Fibroblast of lung (primary cell): ENCODE measurements around the gene HTR1B. TPM values are rescaled to one million over a fixed set of nuclear protein-coding genes. Genes with fewer than 3 reads are reported as not detected.

Experiments used
- DNase-seq, 2 donors: peaks; one replicate each; pipeline versions ENCODE4 v3.0.0 to v3.0.0-alpha.2; 2010; ENCODE audit warnings: low read depth in 2 of 2
- H2AFZ ChIP-seq: 2 replicates; pipeline ENCODE4 v1.5.1; 2012; ENCODE audit warnings: low read length, control low read depth, inconsistent platforms
- H3K27ac ChIP-seq: 2 replicates; pipeline ENCODE4 v1.5.1; 2011; ENCODE audit warnings: low read length, control low read depth; ENCODE audit not compliant: insufficient read depth
- H3K27me3 ChIP-seq: 2 replicates; pipeline ENCODE4 v1.5.1; 2011; ENCODE audit warnings: mild to moderate bottlenecking, low read length; ENCODE audit not compliant: control insufficient read depth, insufficient read depth
- H3K36me3 ChIP-seq: 2 replicates; pipeline ENCODE4 v1.5.1; 2011; ENCODE audit warnings: low read length; ENCODE audit not compliant: control insufficient read depth, insufficient read depth
- H3K4me1 ChIP-seq: 2 replicates; pipeline ENCODE4 v1.5.1; 2011; ENCODE audit warnings: low read length; ENCODE audit not compliant: control insufficient read depth, insufficient read depth; ENCODE audit errors: extremely low read depth
- H3K4me2 ChIP-seq: 2 replicates; pipeline ENCODE4 v1.5.1; 2011; ENCODE audit warnings: low read length, control low read depth; ENCODE audit not compliant: insufficient read depth; ENCODE audit errors: extremely low read depth
- H3K4me3 ChIP-seq, 4 experiments: fragments of 200-600 bp in 1 of 4; sonication (generic) in 1 of 4; replicated peaks in 1 of 4; 2 replicates each; pipeline ENCODE4 v1.5.1; 2011 to 2016; ENCODE audit warnings: low read length in 4 of 4, low read depth in 3 of 4, mild to moderate bottlenecking in 3 of 4, control low read depth in 2 of 4, inconsistent platforms in 1 of 4, mixed read lengths in 1 of 4; ENCODE audit not compliant: insufficient read depth in 1 of 4; ENCODE audit errors: control extremely low read depth in 1 of 4
- H3K79me2 ChIP-seq: 2 replicates; pipeline ENCODE4 v1.5.1; 2012; ENCODE audit warnings: mild to moderate bottlenecking, low read length, inconsistent platforms; ENCODE audit not compliant: control insufficient read depth, insufficient read depth
- H3K9ac ChIP-seq: 2 replicates; pipeline ENCODE4 v1.5.1; 2011; ENCODE audit warnings: mild to moderate bottlenecking, low read length, control low read depth; ENCODE audit not compliant: insufficient read depth
- H3K9me3 ChIP-seq: 2 replicates; pipeline ENCODE4 v1.5.1; 2012; ENCODE audit warnings: low read depth, low read length; ENCODE audit not compliant: control insufficient read depth, insufficient read depth
- H4K20me1 ChIP-seq: 2 replicates; pipeline ENCODE4 v1.5.1; 2011; ENCODE audit warnings: low read length; ENCODE audit not compliant: control insufficient read depth, insufficient read depth; ENCODE audit errors: extremely low read depth
- EZH2 ChIP-seq: IDR thresholded peaks from 2 replicates; pipeline ENCODE4 v1.5.1; 2012; ENCODE audit warnings: low read length, control low read depth, mild to moderate bottlenecking; ENCODE audit errors: missing control alignments
- polyA plus RNA-seq, 2 donors: library from polyadenylated mRNA; depleted of rRNA in 1 of 2; stranded (reverse) in 1 of 2; unstranded in 1 of 2; fragments of >200 nt; gene quantifications; 2 replicates each; pipeline ENCODE4 v1.2.1, GENCODE V29; 2011 to 2012; ENCODE audit warnings: missing spikeins in 1 of 2
- total RNA-seq: library from RNA; depleted of rRNA; stranded (reverse); fragments of >200 nt; gene quantifications from 2 replicates; pipeline ENCODE4 v1.2.1, GENCODE V29; 2014
- TF ChIP-seq, protein P1 (sequence below), 2 donors: IDR thresholded peaks in 1 of 2; conservative IDR thresholded peaks in 1 of 2; 1 replicate in 1 of 2; 2 replicates in 1 of 2; pipeline ENCODE4 v1.5.1; 2011 to 2012; ENCODE audit warnings: low read length in 2 of 2, control low read depth in 1 of 2, inconsistent platforms in 1 of 2, low read depth in 1 of 2, mild to moderate bottlenecking in 1 of 2

HTR1B gene
- total and polyA plus RNA-seq, 2 donors (not counting 1 experiment from before 2014, with no cell fraction given): 0.17 to 1.5 TPM

DNA sequence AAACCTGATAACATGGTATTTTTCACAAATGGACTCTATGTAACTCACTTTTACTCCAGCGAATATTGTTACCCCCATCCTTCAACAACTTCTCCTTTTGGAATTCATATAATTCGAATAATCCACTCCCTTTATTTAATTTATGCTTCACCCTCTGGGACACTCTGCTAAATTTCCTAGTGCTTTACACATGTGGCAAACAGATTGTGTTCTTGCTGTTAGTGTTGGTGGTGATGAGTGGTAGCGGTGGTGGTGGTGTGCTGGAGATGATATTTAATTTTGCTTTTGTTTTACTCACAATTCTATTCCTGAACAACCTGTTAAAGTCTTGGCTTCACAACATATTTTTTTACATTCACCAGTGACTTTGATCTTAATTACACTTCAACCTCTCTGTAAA is 32.8 kb downstream of the HTR1B start:
- H4K20me1 ChIP-seq: no peaks in the 10 kb centered on the region
- H3K27ac ChIP-seq: no peak overlapping the region
- no peaks in the 10 kb centered on the region for H3K27me3 ChIP-seq
- H3K36me3 ChIP-seq: no peaks in the 10 kb centered on the region
- TF ChIP-seq EZH2: no peak
- TF ChIP-seq, protein P1, sequence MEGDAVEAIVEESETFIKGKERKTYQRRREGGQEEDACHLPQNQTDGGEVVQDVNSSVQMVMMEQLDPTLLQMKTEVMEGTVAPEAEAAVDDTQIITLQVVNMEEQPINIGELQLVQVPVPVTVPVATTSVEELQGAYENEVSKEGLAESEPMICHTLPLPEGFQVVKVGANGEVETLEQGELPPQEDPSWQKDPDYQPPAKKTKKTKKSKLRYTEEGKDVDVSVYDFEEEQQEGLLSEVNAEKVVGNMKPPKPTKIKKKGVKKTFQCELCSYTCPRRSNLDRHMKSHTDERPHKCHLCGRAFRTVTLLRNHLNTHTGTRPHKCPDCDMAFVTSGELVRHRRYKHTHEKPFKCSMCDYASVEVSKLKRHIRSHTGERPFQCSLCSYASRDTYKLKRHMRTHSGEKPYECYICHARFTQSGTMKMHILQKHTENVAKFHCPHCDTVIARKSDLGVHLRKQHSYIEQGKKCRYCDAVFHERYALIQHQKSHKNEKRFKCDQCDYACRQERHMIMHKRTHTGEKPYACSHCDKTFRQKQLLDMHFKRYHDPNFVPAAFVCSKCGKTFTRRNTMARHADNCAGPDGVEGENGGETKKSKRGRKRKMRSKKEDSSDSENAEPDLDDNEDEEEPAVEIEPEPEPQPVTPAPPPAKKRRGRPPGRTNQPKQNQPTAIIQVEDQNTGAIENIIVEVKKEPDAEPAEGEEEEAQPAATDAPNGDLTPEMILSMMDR (conservative IDR thresholded peaks at IDR 0.05 in 1 of 2, IDR thresholded peaks at IDR 0.05 in 1 of 2; ENCODE audit: low read depth in 1 of 2, low read length in 2 of 2): no peak
- no peaks in the 10 kb centered on the region for H3K9me3 ChIP-seq
- DNase-seq: no peak
- no peaks in the 10 kb centered on the region for H3K4me1 ChIP-seq
- no peaks in the 10 kb centered on the region for H3K79me2 ChIP-seq
- no peak overlapping the region for H3K9ac ChIP-seq
- H3K4me3 ChIP-seq: no peak overlapping the region
- H2AFZ ChIP-seq: no peak overlapping the region
- H3K4me2 ChIP-seq: no peak overlapping the region

DNA sequence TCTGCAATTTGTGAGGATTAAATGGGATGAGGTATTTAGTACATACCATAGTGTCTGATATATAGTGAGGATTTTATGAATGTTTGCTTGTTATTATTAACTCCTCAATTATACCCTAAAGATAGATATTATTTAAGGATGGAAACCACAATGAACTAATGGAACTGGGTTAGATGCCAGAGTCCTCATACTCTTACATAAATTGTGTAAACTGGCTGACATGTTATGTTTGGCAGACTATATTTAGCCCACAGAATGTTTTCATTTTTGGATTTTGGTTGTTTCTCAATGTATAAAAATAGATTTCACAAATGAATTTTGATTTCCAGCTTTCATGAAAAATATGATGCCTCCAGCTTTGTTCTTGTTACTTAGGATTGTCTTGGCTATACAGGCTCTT is 37.6 kb downstream of the HTR1B start:
- no peak overlapping the region for H3K27ac ChIP-seq
- no peaks in the 10 kb centered on the region for H4K20me1 ChIP-seq
- H3K36me3 ChIP-seq: no peaks in the 10 kb centered on the region
- no peak overlapping the region for H3K4me2 ChIP-seq
- TF ChIP-seq, protein P1 (conservative IDR thresholded peaks at IDR 0.05 in 1 of 2, IDR thresholded peaks at IDR 0.05 in 1 of 2; ENCODE audit: low read depth in 1 of 2, low read length in 2 of 2): no peak
- TF ChIP-seq EZH2: no peak
- H3K4me3 ChIP-seq: no peak overlapping the region
- H3K9ac ChIP-seq: no peak overlapping the region
- H3K9me3 ChIP-seq: no peaks in the 10 kb centered on the region
- no peaks in the 10 kb centered on the region for H3K4me1 ChIP-seq
- no peak overlapping the region for H2AFZ ChIP-seq
- DNase-seq: peak; percentile 2 to 50
- H3K27me3 ChIP-seq: no peaks in the 10 kb centered on the region
- no peaks in the 10 kb centered on the region for H3K79me2 ChIP-seq

DNA sequence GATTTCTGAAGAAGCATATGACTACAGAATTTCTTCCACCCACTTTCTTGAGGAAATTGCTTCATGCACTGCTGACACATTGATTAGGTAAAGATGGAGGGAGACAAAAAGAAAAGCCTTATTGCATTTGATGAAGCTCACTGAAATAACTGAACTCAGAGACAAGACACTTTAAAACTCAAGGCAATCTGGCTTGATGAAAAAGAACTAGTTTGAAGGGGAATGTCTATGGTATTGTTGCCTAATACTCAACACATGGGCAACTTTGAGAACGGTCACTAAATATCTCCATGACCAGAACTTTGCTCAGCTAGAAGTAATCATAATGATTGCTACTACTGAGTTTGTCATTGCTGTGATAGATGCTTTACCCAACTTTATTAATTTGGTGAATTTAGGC is 38.1 kb downstream of the HTR1B start:
- Histone ChIP-seq H3K36me3 (no peaks in the 10 kb centered on the region), H2AFZ (no peak overlapping the region)

More for the DNA sequence above, 38.1 kb downstream of the HTR1B start:
- Histone ChIP-seq H3K79me2 (no peaks in the 10 kb centered on the region), H3K9ac (no peak overlapping the region), H3K9me3 (no peaks in the 10 kb centered on the region), H3K27me3 (no peaks in the 10 kb centered on the region), H3K27ac (no peak overlapping the region), H3K4me1 (no peaks in the 10 kb centered on the region), H3K4me2 (no peak overlapping the region), H3K4me3 (no peak overlapping the region), H4K20me1 (no peaks in the 10 kb centered on the region)
- DNase-seq: no peak
- TF ChIP-seq, protein P1 (conservative IDR thresholded peaks at IDR 0.05 in 1 of 2, IDR thresholded peaks at IDR 0.05 in 1 of 2; ENCODE audit: low read depth in 1 of 2, low read length in 2 of 2): no peak
- TF ChIP-seq EZH2: no peak
